IPS DF 4.7 (cell line): Measurements from ENCODE around the gene TARS3.

ENCODE experiments used
- DNase-seq: peaks from one replicate; pipeline ENCODE4 v3.0.0-alpha.2; 2013; ENCODE audit warnings: low spot score; ENCODE audit errors: extremely low read depth

Gene TARS3

DNA sequence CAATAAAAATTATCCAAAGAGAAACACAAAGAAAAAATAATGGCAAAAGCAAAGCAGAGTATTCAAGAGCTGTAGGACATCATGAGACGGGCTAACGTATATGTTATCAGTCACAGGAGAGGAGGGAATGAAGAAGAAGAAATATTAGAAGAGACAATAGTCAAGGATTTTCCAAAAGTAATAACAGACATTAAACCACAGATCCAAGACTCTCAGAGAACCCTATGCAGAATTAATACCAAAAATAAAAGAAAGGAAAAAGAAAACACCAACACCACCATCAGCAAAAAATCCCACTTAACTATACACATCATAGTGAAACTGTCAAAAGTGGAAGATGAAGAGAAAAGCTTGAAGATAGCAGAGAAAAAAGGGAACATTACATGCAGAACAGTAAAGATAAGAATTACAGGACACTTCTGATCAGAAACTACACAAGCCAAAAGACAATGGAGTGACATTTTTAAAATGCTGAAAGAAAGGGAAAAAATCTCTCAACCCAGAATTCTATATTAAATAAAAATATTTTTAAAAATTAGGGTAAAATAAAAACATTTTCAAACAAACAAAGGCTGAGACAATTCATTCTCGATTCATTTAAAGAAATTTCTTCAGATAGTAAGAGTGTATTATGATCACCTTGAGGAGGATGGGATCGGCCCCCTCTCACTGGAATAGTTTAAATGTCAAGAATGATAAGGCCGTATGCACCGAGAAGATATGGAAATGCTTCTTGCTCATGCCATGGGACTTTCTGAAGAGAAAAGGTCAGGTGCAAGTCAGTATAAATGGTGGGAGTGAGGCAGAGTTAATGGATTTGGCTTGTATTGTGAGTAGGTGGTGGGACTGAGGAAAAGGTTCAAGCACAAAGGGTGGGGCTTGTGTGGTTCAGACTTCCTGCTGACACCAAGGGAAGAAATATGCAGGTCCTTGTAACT is 100.6 kb downstream of the TARS3 start:
- no peak for DNase-seq

DNA sequence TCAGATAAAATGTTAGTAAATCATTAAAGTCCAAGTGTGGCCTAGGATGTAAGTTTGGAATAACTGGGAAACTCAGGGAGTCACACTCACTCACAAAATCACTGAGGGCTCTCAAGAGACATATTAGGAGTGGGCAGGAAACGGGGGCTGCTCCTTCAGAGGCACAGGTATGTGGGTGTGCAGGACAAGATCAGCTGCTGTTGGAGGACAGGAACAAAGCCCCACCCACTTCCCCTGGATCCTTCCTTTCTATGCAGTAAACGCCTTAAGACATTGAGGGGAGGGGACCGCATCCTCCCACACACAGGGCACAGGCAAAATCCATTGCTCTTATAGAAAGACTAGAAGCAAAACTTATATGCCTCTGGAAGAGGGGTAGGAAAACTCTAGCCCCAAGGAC is 102.3 kb downstream of the TARS3 start:
- no peak for DNase-seq

DNA sequence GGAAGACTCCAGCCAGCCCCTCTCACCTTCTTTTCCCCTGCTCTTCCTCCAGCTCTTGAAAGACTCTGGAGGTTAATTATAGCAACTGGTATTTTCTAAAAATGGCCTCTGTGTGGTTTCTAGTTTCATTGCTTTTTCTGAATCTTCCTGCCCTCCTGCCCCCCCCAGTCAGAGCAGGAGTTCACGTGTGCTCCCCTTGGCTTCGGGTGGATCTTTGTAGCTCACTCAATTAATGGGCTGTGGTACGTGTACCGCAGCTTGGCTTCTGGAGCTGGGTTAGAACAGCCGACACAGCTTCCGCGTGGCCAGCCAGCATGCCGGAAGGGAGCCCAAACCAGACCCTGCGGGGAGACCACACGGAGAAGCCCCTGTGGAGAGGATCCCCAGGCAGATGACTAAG is 103.6 kb downstream of the TARS3 start:
- DNase-seq, result no peak

DNA sequence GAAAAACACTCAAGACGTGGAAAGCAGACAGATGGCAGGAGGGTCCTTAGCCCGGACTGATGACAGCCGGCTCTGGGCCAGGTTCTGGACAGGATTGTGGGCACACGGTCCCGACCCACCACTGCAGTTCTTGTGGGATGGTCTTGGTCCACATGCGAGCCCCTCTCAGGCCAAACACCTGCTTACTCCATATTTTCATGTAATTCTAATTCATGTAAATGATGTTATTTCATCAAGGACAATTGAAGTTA is 104.7 kb downstream of the TARS3 start:
- no peak for DNase-seq

DNA sequence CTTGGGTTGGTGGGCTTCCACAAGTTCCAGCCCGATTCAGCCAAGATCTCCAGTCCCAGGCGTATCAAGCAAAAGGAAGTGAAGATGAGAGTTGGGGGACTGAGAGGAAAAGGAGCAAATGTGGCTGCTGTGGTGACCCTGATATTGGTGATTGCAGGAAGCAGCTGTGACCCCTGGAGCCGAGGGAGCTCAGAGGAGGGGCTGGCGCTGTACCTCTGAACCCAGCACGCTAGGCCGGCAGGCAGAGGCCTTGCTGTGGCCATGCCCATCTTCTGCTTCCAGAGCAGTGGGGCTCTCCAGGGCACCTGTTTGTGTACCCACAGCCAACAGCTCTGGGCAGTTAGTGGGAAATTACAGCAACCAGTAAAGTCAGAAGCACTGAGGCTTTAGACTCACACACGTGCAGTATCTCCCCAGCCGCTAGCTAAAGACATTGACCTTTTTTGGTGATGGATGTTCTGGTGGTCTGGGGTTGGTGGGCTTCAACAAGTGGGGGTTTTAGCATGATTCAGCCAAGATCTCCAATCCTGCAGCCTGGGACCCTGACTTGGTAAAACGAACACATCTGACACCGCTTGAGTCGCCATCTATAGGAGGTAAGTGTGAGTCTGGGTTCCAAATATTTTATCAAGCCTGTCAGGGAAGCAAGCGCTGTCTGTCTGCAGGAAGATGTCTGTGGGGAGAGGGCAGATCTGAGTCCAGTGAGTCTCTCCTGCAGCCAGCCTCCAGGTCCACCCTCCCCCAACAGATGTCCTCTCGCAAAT is 105.2 kb downstream of the TARS3 start:
- no peak for DNase-seq

DNA sequence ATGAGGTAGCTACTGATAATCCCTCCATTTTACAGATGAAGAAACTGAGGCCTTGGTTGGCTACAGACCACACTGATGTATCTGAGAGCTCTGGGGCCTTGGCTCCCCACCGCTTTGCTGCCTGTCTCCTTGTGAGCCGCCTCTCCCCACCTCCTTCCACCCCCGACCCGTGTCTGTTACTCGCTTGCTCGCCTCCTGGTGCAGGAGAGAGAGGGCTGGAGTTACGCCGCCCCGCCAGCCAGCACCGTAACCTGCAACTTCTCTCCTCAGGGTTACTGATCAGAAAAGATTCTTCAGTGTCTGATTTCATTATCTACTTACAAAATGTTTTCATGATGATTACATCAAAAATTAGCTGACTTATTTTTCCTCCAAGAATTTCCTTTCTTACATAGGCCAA is 106.2 kb downstream of the TARS3 start:
- no peak for DNase-seq

DNA sequence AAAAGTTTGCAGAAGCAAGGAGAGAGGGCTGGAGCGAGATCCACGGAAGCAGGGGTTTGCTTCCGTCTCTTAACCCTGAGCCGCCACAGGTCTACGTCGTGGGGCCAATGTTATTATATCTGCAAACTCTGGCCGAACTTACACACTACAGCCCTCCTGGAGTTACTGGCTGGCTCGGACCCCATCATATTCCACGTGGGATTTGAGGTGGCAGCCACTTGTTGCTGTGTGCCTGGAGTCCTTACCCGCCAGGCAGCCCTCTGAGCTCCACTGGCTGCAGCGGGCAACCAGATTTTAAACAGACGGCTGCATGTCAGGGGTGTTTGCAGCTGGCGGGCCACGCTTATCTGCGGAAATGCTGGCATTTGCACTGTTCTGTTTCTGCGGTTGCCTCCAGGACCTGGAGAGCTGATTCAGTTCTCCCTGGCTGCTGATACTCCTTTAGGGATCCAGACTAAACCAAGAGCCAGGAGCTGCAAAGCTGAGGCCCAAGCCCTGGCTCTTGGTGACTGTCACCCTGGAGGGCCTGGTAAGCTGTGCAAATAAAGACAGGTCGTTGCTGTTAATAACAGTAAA is 106.8 kb downstream of the TARS3 start:
- DNase-seq, result no peak

DNA sequence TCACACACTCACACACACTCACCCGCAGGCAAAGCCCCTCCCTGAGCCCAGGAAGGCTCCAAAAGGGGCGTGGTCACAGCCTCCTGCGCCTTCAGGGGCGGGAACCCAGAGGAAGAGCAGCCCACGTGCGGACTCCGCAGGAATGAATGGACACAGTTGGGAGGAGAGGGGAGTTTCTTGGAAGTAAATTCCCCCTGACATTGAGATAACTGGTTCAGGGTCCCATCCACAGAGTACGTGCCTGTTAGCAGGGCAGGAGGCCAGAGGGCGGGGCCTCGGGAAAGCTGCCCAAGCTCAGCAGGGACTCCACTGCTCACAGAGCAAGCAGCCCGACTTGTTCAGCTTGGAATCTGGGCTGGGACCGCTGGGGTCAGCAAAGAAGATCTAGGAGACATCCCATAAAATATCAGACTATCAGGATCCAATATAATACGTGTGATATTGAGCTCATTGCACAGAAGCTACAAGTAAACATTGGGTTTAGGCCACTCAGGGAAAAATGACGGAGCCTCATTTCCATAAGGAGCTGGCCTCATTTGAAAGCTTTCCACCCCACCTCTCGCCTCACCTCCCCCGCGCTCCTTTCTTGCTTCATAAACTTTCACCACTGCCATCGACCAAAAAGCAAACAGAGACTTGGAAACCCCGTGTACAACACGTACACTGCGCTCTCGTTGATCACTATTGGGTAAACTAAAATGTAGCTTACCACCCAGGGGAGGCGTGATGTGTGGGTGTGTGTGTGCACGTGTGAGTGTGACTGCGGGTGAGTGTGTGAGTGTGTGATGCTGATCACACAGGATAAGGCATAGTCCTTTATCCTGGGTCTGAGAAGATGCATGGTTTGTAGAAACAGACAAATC is 108.1 kb downstream of the TARS3 start:
- DNase-seq, result peak; percentile 28

DNA sequence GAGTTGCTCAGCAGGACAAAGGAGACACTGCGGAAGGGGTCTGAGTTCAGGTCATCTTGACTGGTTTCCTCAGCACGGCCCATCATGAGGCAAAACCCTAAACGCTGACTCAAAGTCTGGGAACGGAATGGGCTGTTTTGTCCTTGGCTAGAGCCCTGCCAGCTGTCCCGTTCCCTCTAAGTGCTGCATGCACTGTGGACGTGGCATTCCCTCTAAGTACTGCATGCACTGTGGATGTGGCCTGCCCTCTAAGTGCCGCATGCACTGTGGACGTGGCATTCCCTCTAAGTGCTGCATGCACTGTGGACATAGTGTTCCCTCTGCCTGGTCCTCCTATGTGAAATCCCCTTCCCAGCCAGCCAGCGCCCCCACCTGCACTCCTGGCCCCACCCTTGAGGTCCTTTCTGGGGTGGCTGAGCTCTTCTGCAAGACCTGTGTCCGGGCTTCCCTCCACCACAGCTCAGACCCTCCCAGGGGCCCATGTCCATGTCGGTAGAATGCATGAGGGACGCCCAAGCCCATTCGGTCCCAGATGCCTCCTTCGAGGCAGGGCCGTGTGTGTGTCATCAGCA is 108.8 kb downstream of the TARS3 start:
- no peak for DNase-seq

DNA sequence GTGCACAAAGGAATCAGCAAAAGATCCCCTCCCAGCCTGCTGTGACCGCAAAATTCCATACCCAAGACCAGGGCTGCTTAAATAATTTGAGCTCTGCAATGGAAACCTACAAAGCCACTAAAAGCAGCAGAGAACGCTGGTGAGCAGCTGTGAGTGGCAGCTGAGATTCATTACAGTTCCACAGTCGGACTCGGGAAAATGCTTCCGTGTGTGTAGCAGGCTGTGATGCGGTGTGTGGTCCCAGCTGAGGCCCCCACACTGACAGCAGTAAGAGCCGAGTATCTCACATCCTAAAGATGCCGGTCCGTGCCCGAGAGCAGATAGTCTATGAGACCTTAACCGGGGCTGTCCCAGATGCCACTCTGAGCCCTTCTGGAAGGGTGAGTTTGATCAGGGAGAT is 109.5 kb downstream of the TARS3 start:
- DNase-seq, result no peak

DNA sequence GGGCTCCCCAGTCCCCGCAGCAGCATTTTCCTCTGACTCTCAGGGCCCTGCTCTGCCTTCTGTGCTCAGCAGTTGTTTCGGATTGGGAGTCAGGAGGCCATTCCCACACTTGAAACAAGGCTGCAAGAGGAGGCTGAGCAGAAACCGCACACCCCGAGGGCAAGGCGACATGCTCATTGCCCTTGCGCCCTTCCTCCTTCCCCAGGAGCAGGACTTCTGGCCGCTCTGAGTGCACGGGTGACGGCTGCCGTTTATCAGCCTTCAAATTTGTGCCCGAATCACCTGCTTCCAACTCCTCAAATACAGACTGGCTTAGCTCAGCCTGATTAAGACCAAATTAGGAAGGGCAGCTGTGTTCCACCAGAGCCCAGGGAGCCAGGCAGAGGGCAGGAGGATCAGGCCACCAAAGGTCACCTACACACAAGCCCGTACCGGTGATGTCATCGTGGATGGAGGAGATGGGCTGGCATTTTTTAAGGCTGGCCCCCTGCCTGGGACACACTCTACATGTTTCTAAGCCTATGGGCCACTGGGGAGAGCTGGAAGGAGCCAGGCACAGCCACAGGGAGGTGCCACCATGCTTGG is 110.2 kb downstream of the TARS3 start:
- DNase-seq, result no peak

DNA sequence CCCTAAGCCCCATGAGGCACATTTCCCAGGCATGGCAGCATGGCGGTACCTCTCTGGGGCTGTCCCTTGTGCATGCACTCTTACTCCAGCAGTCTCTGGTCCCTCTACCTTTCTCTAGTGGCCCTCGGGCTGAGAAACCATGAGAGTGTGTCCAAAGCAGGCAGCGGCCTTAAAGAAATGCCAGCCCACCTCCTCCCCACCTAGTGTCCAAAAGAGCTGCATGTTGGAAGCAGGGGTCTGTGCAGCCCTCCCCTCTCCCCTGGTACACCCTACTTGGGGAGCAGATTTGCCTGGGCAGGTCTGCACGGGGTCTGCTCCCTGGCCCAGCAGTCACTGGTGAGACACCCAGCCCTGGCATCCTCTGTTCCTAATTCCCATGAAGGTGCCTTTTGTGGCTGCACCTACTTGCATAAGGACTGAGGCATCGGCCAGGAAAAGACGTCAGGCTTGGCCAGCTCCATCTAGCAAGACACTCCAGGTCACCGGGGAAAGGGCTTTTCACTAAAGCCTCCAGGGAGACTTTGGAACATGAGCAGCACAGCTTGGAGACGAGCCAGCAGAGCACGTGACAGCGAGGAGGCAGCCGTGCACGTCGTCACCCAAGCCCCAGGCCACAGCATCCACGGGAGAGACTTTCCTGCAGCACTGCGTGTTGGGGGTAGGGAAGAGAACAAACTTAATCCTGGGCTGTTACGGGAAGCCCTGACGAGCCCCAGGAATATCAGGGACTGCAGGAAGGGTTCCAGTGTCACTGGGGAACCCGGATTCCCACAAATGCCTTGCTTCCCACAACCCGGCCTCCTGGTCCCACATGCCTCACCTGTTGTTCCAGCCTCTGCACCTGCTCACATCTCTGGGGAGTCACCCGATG is 110.9 kb downstream of the TARS3 start:
- no peak for DNase-seq

DNA sequence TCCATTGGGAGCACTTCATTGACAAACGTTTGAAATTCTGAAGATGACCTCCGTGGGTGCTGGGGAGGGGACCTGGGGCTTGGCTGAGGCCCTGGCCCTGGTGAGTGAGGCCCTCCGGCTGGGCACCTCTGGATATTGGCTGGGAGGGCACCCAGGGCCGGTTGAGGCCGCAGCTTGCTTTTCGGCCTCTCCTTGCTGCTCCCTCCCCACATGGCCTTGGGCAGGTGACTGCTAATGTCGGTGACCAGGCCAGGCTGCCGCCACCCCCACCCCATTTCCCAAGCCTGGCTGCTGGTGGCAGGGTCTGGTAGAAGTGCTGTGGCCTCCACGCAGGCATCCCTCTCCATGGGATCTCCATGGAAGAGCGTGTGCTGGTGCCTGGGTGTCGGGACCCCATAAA is 111.6 kb downstream of the TARS3 start:
- DNase-seq, result no peak

DNA sequence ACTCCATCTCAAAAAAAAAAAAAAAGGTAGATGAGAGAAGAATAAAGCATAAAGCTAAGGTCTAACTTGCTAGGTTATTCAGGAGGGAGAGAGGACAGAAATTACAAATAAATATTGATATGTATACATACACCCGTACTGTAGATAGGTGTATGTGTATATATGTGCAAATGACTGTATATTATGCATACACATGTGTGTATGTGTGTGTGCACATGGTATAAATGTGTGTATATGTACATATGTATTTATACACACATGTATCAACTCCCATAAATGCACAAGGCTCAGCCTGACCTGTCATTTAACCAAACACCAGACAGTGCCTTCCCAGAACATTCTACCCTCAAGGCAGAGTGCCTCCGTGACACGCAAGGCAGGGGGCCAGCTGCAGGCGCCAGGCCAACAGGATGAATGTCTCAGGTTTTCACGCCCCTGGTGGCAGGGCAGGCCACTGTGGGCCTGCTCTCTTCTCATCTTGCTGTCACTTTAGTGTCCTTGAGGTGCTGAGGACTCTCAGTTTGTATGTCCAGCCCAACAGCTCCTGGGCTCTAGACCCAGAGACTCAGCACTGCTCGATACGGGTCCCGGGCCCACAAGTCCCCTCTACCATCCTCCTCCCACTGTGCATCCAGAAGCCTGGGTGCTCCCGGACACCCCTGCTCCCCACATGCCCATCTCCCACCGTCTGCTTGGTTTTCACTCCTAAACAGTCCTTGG is 112.5 kb downstream of the TARS3 start:
- DNase-seq, result no peak

DNA sequence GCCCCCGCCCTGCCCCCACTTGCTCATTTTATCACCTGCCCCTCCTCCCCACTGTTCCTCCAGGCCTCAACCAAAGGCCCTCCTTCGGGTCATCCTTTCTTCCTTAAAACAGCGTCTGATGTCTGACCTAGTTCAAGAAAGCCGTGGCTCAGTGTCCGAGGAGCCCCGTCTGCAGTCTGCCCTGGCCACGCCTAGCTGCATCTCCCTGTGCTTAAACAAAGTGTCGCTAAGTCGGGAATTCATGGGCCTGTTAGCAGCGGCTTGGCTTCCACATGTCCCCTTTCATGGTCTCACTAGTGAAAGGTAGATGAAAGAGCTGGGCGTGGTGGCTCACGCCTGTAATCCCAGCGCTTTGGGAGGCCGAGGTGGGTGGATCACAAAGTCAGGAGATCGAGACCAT is 113.3 kb downstream of the TARS3 start:
- DNase-seq, result no peak

DNA sequence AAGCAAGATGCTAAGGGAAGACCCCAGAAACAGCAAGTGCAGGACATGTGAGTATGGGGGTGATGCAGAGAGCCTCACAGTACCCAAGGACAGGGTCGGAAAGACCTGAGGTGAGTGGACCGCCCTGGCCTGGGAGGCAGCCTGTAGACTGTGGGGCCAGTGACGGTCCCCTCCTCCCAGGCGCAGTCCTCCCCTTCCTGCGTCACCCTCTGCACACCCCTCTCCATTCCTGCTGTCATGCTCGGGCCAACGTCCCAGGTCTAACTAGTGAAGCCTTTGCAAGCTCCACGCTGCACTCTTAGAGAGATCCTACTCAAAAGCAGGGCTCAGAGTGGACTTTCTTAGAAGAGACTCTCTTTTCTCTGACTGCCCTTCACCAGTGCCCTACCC is 113.7 kb downstream of the TARS3 start:
- no peak for DNase-seq

DNA sequence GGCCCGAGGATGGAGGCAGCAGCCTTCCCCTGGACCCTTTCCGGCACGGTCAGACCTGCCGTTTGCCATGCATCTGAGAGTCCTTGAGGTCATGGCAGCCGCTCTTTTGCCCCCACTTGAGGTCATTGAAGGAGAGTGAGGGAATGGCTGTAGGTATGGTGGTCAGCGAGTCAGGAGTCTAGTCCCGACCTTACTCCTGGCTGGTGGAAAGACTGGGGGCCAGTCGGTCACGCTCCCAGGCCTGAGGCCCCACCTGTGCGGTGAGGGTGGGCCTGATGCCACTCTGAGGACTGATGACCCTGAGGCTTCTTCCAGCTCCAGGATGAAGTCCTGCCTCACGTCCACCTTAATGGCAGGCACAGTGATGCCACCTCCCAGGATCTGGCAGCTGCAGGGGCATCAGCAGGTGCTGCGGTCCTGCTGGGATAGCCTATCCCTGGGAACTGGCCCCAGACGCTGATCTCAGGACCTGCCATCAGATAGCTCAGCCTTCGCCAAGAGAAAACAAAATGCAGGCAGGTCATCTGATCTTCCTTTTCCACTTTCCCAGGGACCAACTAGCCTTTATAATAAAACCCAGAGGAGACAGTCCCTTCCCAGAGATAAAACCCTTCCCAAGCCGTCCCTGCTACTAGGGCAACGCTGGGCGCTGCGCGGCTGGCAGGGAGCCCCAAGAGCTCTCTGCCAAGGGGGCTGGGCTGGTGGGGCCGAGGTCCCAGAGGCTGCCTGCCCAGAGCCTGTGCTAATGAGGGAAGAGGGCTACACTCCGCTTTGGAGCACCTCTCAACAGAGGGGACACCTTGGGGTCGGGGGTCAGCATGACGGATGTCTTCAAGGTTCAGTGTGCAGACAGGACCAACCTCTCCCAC is 114.3 kb downstream of the TARS3 start:
- no peak for DNase-seq

DNA sequence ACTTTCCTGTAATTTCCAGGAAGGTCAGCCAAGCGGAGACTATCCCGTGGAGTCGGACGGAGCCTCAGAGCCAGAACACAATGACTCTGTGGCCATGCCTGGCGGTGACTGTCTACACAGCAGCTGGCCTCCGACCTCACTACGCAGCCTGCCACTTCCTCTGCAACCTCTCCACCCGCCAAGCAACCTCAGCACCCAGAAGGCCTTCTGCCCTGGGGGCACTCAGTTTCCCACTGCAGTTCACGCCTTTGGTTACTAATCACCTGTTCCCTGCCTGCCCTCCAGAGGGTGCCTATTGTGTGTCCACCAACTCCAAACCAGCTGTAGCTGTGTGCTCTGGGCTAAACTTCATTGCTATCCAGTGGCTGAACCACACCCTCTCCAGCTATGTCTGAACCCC is 116.1 kb downstream of the TARS3 start:
- no peak for DNase-seq
